Tibial nerve (tissue), 4 donors: ENCODE data around the gene ALPI. TPM values are rescaled to one million over a fixed set of nuclear protein-coding genes. Genes with fewer than 3 reads are reported as not detected.
"Not testable (repeated sequence)": the region's sequence is repeated elsewhere in the genome, so short reads cannot be mapped to it uniquely, and the experiment has no call there.

Source experiments
- DNase-seq, 2 donors: peaks; one replicate each; pipeline ENCODE4 v3.0.0-alpha.2; 2019; ENCODE audit warnings: low spot score in 2 of 2
- H3K27ac ChIP-seq, 4 donors: fragments of 200-600 bp; sonication (generic) in 3 of 4; one replicate each; pipeline ENCODE4 v1.5.1; 2017 to 2019; ENCODE audit warnings: mild to moderate bottlenecking in 1 of 4
- H3K27me3 ChIP-seq, 2 donors: fragments of 200-600 bp; sonication (generic) in 1 of 2; one replicate each; pipeline versions ENCODE4 v1.5.1 to v1.6.0; 2017 to 2019
- H3K36me3 ChIP-seq, 3 donors: fragments of 200-600 bp; sonication (generic); one replicate each; pipeline ENCODE4 v1.5.1; 2018 to 2019
- H3K4me1 ChIP-seq, 4 donors: fragments of 200-600 bp; sonication (generic) in 3 of 4; one replicate each; pipeline ENCODE4 v1.5.1; 2017 to 2019
- H3K4me3 ChIP-seq, 4 donors: fragments of 200-600 bp; sonication (generic) in 3 of 4; one replicate each; pipeline ENCODE4 v1.5.1; 2017 to 2019; ENCODE audit warnings: mild to moderate bottlenecking in 1 of 4, moderate library complexity in 1 of 4
- H3K9me3 ChIP-seq, 4 donors: fragments of 200-600 bp; sonication (generic) in 3 of 4; one replicate each; pipeline ENCODE4 v1.5.1; 2017 to 2019
- EP300 ChIP-seq, 2 donors: sonication (generic); formaldehyde crosslinking; IDR thresholded peaks; one replicate each; pipeline ENCODE4 v1.6.1; 2017; ENCODE audit warnings: antibody characterized with exemption in 2 of 2, mild to moderate bottlenecking in 1 of 2
- POLR2A ChIP-seq, 2 donors: fragments of 450-650 bp; IDR thresholded peaks; one replicate each; pipeline ENCODE4 v1.6.1; 2017; ENCODE audit warnings: antibody characterized with exemption in 2 of 2, mild to moderate bottlenecking in 2 of 2, moderate library complexity in 2 of 2
- WGBS, 2 donors: methylation state at CpG; one replicate each; pipeline ENCODE4 v1.1.5; 2018; 5-methylcytosine and 5-hydroxymethylcytosine counted together
- total RNA-seq, 4 donors: library from RNA; depleted of rRNA; stranded (reverse); fragments of >200 nt; gene quantifications; one replicate each; pipeline ENCODE4 v1.1.0, GENCODE V29; 2016
- TF ChIP-seq, protein P1 (sequence below), 5 experiments: fragments of 200-600 bp in 3 of 5; fragments of 450-650 bp in 2 of 5; sonication (generic) in 3 of 5; IDR thresholded peaks; one replicate each; pipeline ENCODE4 v1.5.1; 2016 to 2019; ENCODE audit warnings: antibody characterized with exemption in 5 of 5, mild to moderate bottlenecking in 3 of 5, moderate library complexity in 2 of 5

ALPI gene
- total RNA-seq, 4 donors from 2014 or later = not detected

DNA sequence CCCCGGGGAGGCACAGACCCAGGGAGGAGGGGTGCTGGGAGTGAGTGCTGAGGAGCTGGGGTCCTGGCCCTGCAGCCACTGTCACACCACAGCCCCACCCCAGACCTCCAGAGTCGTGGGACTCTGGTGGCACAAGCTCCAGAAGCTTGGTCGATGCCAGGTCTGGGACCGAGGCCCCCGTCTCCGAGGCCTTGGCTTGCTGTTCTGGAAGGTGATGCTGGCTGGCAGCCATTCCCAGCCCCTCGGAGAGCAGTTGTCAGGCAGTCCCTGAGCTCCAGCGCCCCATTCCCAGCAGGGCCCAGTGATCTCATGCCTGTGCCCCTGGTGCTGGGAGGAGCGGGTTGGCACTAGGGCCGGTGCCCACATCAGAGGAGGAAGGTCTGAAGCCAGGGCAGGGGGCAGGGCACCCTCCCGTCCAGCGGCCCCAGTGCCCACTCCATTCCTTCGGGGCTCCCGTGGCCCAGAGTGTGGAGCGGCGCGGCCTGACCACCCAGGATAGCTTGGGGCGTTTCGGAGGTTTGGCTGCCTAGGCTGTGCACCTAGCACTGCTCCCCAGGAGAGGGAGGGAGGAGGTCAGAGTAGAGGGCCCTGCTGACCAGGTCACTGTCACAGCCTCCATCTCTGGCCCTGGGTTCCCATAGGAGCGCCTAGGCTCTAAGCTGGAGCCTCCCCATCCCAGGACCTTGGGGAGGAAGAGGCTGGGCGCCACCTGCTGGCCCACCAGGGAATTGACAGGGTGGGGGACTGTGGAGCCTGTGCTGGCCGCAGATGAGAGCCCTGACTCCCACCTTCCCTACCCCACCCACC, 16.8 kb upstream of the ALPI start:
- no peaks in the 10 kb centered on the region for H3K27me3 ChIP-seq
- WGBS, 2 donors = 66 to 71% methylated on average over 7 to 12 of the region's 22 CpGs
- H3K36me3 ChIP-seq = no peaks in the 10 kb centered on the region
- H3K4me3 ChIP-seq = no peak overlapping the region
- no peak for DNase-seq
- no peaks in the 10 kb centered on the region for H3K9me3 ChIP-seq
- no peak overlapping the region for H3K27ac ChIP-seq
- TF ChIP-seq EP300 (IDR thresholded peaks at IDR 0.05) = no peak
- TF ChIP-seq POLR2A (IDR thresholded peaks at IDR 0.05) = no peak
- TF ChIP-seq, protein P1, sequence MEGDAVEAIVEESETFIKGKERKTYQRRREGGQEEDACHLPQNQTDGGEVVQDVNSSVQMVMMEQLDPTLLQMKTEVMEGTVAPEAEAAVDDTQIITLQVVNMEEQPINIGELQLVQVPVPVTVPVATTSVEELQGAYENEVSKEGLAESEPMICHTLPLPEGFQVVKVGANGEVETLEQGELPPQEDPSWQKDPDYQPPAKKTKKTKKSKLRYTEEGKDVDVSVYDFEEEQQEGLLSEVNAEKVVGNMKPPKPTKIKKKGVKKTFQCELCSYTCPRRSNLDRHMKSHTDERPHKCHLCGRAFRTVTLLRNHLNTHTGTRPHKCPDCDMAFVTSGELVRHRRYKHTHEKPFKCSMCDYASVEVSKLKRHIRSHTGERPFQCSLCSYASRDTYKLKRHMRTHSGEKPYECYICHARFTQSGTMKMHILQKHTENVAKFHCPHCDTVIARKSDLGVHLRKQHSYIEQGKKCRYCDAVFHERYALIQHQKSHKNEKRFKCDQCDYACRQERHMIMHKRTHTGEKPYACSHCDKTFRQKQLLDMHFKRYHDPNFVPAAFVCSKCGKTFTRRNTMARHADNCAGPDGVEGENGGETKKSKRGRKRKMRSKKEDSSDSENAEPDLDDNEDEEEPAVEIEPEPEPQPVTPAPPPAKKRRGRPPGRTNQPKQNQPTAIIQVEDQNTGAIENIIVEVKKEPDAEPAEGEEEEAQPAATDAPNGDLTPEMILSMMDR (IDR thresholded peaks at IDR 0.05) = peak; percentile 22 to 65 (median 36)
- H3K4me1 ChIP-seq = no peaks in the 10 kb centered on the region

DNA sequence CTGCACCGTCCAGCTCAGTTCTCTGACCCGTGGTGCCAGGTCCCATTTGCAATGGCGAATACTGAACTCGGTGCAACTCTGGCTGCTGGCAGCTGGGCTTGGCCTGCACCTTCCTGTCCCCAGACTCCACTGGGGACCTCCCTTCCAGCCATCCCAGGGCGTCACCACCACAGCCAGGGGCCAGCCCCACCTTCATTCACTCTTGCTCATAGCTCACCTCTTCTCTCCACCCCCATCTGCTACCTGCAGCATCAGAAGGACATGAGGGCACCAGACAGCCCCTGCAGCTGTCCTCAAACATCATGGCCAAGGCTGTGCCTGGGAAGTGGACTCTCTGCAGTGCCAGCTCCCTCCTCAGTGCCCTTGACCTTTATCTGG, 16.2 kb upstream of the ALPI start:
- DNase-seq = no peak
- TF ChIP-seq, protein P1 (IDR thresholded peaks at IDR 0.05) = peak in 1 of 5 experiments; percentile 31
- TF ChIP-seq EP300 (IDR thresholded peaks at IDR 0.05) = no peak
- H3K4me3 ChIP-seq = no peak overlapping the region
- no peaks in the 10 kb centered on the region for H3K27me3 ChIP-seq
- 27 to 30% methylated on average over 3 to 5 of the region's 5 CpGs for WGBS, 2 donors
- no peaks in the 10 kb centered on the region for H3K4me1 ChIP-seq
- H3K27ac ChIP-seq = no peak overlapping the region
- no peaks in the 10 kb centered on the region for H3K9me3 ChIP-seq
- H3K36me3 ChIP-seq = no peaks in the 10 kb centered on the region

DNA sequence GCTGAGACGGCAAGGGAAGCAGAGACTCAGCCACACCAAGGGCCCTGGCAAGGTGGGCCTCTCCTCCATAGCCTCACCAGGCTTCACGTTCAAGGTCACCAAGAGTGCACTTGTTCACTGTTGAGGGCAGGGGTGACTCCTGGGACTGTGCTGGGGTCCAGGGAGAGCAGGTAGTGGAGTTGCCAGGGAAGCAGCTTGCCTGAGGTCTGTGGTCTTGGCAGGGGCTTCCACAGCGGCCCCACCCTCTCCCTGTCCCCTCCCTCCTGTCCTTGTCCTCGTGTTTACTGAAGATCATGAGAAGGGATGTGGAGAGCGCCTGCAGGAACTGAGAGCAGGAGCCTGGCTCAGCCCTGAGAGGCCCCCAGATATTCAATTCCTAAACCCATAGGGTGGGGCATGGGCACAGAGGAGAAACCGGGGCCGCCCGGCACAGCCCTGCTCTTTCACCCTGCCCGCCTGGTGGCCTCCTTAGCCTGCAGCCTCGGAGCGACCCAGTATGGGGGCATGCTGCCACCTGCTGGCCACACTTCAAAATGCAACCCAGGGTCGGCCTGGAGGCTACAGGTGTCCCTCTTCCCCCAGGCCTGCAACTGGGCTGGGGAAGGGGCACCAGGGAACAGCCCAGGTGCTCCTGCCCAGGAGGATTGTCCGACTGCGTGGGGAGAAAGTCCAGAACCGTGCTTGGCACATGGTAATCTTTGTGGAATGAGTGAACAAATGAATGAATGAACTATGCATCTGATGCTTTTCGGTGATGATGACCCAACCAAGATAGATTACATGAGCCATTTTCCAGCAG, 15.5 kb upstream of the ALPI start:
- peak; percentile 64 to 88 for DNase-seq

GRCh38 chr2:232441147-232441651, 14.8 kb upstream of the ALPI start:
- Histone ChIP-seq H3K9me3 (no peaks in the 10 kb centered on the region), H3K4me3 (no peak overlapping the region)

More for the DNA sequence above, 15.5 kb upstream of the ALPI start:
- H3K27ac ChIP-seq, H3K9me3 ChIP-seq, H3K27me3 ChIP-seq, H3K4me1 ChIP-seq, H3K4me3 ChIP-seq, H3K36me3 ChIP-seq: not testable (repeated sequence)
- TF ChIP-seq, protein P1 (IDR thresholded peaks at IDR 0.05) = peak; percentile 81 to 94 (median 90)
- 21 to 27% methylated on average over 10 to 15 of the region's 16 CpGs for WGBS, 2 donors

DNA sequence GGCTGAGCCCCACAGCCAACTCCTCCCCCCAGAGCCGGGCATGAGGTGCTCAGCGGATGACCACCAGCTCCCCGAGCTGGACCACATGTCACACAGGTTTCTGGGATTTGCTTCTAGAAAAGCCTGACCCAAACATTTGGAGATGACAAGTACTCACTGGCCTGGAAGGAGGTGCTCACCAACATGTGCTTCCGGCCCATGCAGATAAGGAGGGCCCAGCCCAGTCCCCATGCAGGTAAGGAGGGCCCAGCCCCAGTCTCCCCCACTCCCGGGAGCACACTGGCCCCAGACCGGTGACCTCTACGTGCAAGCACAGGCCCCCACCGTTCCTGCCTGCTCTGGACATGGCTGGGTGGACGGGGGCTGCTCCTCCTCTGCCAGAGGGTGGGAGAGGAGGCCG, 14.0 kb upstream of the ALPI start:
- not testable (repeated sequence) for H3K27ac ChIP-seq, H3K4me3 ChIP-seq, H3K9me3 ChIP-seq, H3K36me3 ChIP-seq, H3K27me3 ChIP-seq, H3K4me1 ChIP-seq, DNase-seq
- 72 to 79% methylated on average over 3 of the region's 10 CpGs for WGBS, 2 donors

More at GRCh38 chr2:232441147-232441651, 14.8 kb upstream of the ALPI start:
- Histone ChIP-seq H3K27ac (no peak overlapping the region), H3K36me3 (no peaks in the 10 kb centered on the region), H3K27me3 (no peaks in the 10 kb centered on the region), H3K4me1 (no peaks in the 10 kb centered on the region)
- TF ChIP-seq EP300 (IDR thresholded peaks at IDR 0.05) (no peak), POLR2A (IDR thresholded peaks at IDR 0.05) (no peak)
- TF ChIP-seq, protein P1 (IDR thresholded peaks at IDR 0.05) = no peak
- 73 to 74% methylated on average over 8 to 12 of the region's 12 CpGs for WGBS, 2 donors
- DNase-seq = no peak

DNA sequence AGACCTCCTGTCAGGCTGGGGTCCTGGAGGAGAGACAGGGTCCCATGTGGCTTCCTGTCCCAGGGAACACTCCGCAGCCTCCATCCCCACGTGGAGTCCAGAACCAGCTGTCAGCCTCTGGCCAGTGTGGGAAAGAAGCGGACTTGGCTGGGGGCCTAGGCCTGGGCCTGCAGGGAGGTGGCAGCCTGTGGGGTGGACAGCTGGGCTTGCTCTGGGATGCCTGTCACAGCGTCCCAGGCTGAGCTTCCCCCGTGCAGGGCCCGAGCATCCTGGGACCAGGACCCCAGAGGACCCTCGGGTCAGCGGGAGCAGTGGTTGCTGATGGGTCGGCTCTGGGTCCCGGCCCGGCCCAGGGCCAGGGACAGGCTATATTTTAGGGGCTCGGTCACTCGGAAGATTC, 13.5 kb upstream of the ALPI start:
- not testable (repeated sequence) for H3K9me3 ChIP-seq, DNase-seq, H3K27me3 ChIP-seq, H3K27ac ChIP-seq, H3K4me1 ChIP-seq, H3K36me3 ChIP-seq, H3K4me3 ChIP-seq
- WGBS, 2 donors = 74 to 88% methylated on average over 3 to 11 of the region's 13 CpGs

DNA sequence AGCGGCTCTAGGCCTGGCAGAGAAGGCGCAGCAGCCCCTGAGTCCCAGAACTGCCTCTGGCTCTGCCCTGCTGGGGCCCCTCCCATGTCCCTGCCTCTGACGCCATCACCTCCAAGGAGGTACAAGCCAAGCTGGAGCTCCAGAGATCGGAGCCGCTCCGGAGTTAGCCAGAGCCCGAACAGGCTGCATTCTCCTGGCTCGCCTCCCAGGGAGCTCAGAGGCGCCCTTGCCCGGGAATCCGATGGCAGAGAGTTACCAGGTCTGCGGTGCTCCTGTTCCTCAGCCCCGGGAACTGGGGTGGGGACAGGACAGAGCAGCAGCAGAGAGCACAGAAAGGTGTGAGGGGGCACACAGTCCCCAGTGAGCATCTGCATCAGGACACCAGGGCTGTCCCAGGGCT, 12.9 kb upstream of the ALPI start:
- not testable (repeated sequence) for H3K27me3 ChIP-seq, H3K36me3 ChIP-seq, DNase-seq, H3K4me3 ChIP-seq, H3K27ac ChIP-seq, H3K9me3 ChIP-seq
- peaks cover 0 to 10% (median 0%) of the 10 kb centered on the region in 4 donors for H3K4me1 ChIP-seq
- WGBS, 2 donors = 83% methylated on average over 8 of the region's 13 CpGs; no CpG with 5 or more reads in 1 of the 2 donors

- not testable (repeated sequence) for H3K4me3 ChIP-seq, H3K27ac ChIP-seq, H3K27me3 ChIP-seq, H3K9me3 ChIP-seq, DNase-seq, H3K36me3 ChIP-seq
- peaks cover 0 to 13% (median 0%) of the 10 kb centered on the region in 4 donors for H3K4me1 ChIP-seq
- WGBS, 2 donors = 50 to 61% methylated on average over 4 to 11 of the region's 21 CpGs
Measured at GRCh38 chr2:232443669-232444408, 12.1 kb upstream of the ALPI start.
